Measurements from ENCODE around the gene UGT2B7. TPM values are rescaled to one million over a fixed set of nuclear protein-coding genes. Genes with fewer than 3 reads are reported as not detected.
"Not testable (repeated sequence)": the region's sequence is repeated elsewhere in the genome, so short reads cannot be mapped to it uniquely, and the experiment has no call there.

UGT2B7 gene
- total RNA-seq, 1 experiment from 2014 or later = not detected

- POLR2A ChIA-PET (ENCODE audit: unreplicated experiment) = no interaction called here
- CTCF ChIA-PET = no interaction called here
Measured at GRCh38 chr4:69051576-69051943, 44.7 kb upstream of the UGT2B7 start.

DNA sequence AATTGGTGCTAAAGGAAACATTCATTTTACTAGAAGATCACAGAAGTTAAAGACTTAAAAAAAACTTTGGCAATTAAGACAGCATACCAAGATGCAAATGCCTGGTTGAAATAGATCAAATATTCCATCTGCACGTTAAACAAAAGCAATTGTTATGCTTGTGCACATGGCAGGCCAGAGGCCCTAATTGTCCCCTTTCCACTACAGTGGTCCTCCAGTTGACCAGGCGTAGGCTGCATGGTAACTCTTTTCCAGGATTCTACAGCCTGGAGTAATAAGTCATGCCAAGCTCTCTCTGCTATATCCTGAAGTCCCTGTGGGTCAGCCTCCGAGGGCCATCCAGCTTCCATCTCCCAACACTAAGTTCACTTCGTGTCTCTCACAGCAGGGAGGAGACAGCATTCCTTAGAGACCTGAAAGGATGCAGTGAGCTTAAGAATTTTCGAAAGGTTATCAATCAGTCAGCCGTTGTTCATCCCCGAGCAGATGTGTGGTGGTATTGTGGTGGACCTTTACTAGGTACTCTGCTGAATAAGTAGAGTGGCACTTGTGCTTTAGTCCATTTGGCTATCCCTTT lies 42.9 kb upstream of the UGT2B7 start:
- H3K79me2 ChIP-seq (ENCODE audit: low read length); H3F3A ChIP-seq (ENCODE audit: low read length, unreplicated experiment); BruUV-seq (replicated peaks); intact Hi-C loops (cut with micrococcal nuclease); H3K4me2 ChIP-seq (ENCODE audit: low read length); H3K9me2 ChIP-seq (replicated peaks; ENCODE audit: low read length); H3K36me3 ChIP-seq (ENCODE audit: low read depth, low read length); H2AFZ ChIP-seq (ENCODE audit: low read length); POLR2A ChIA-PET (ENCODE audit: unreplicated experiment); DNase-seq; H3K27ac ChIP-seq (ENCODE audit: low read length); H3K27me3 ChIP-seq (ENCODE audit: low read length); CTCF ChIA-PET; H3K4me3 ChIP-seq (ENCODE audit: low read length); H3K9ac ChIP-seq (ENCODE audit: low read length); H4K20me1 ChIP-seq (ENCODE audit: low read length); H3K9me3 ChIP-seq (ENCODE audit: low read length); ATAC-seq: not testable (repeated sequence)
- H3K4me1 ChIP-seq (ENCODE audit: insufficient read depth, low read length) = peaks cover 21% of the 10 kb centered on the region

More at GRCh38 chr4:69051576-69051943, 44.7 kb upstream of the UGT2B7 start:
- no peaks in the 10 kb centered on the region for H3K79me2 ChIP-seq (ENCODE audit: low read length)
- DNase-seq = no peak
- no peaks in the 10 kb centered on the region for H3K9me3 ChIP-seq (ENCODE audit: low read length)
- no peaks in the 10 kb centered on the region for H4K20me1 ChIP-seq (ENCODE audit: low read length)
- H3K9me2 ChIP-seq (replicated peaks; ENCODE audit: low read length) = no peaks in the 10 kb centered on the region
- no peaks in the 10 kb centered on the region for H3F3A ChIP-seq (ENCODE audit: low read length, unreplicated experiment)
- no peaks in the 10 kb centered on the region for H3K36me3 ChIP-seq (ENCODE audit: low read depth, low read length)
- TF ChIP-seq CTCF (conservative IDR thresholded peaks at IDR 0.05; ENCODE audit: low read depth, low read length) = no peak
- no peak for TF ChIP-seq EZH2phosphoT487 (IDR thresholded peaks at IDR 0.05; ENCODE audit: borderline replicate concordance, low read length)
- TF ChIP-seq EZH2 (IDR thresholded peaks at IDR 0.05; ENCODE audit: low read length, unreplicated experiment) = no peak
- BruUV-seq (replicated peaks) = no TSS peak
- no peak overlapping the region for H3K9ac ChIP-seq (ENCODE audit: low read length)
- H3K4me3 ChIP-seq (ENCODE audit: low read length) = no peak overlapping the region
- no peak overlapping the region for H3K4me2 ChIP-seq (ENCODE audit: low read length)
- H2AFZ ChIP-seq (ENCODE audit: low read length) = no peak overlapping the region
- H3K27me3 ChIP-seq (ENCODE audit: low read length) = no peaks in the 10 kb centered on the region
- intact Hi-C loops (cut with micrococcal nuclease) = no loop called here
- ATAC-seq = no peak
- no peak overlapping the region for H3K27ac ChIP-seq (ENCODE audit: low read length)
- H3K4me1 ChIP-seq (ENCODE audit: insufficient read depth, low read length) = peaks cover 16% of the 10 kb centered on the region

GRCh38 chr4:69054033-69054432 lies 42.2 kb upstream of the UGT2B7 start:
- H3K79me2 ChIP-seq (ENCODE audit: low read length); ATAC-seq; H3F3A ChIP-seq (ENCODE audit: low read length, unreplicated experiment); H3K9me2 ChIP-seq (replicated peaks; ENCODE audit: low read length); H3K36me3 ChIP-seq (ENCODE audit: low read depth, low read length); H3K4me2 ChIP-seq (ENCODE audit: low read length); H2AFZ ChIP-seq (ENCODE audit: low read length); H3K9me3 ChIP-seq (ENCODE audit: low read length); DNase-seq; BruUV-seq (replicated peaks); CTCF ChIA-PET; H3K4me3 ChIP-seq (ENCODE audit: low read length); H4K20me1 ChIP-seq (ENCODE audit: low read length); H3K27me3 ChIP-seq (ENCODE audit: low read length); POLR2A ChIA-PET (ENCODE audit: unreplicated experiment): not testable (repeated sequence)
- Histone ChIP-seq H3K27ac (ENCODE audit: low read length) (peak overlapping the region; percentile 81), H3K9ac (ENCODE audit: low read length) (0 out of 2 replicates have a peak overlapping the region, but pooled peaks have one; percentile 33), H3K4me1 (ENCODE audit: insufficient read depth, low read length) (peaks cover 21% of the 10 kb centered on the region)
- intact Hi-C loops (cut with micrococcal nuclease) = loop anchor here (2.0 kb wide), 1 partner anchor 41 kb away; no protein-coding TSS in a partner anchor

Data from PC-3 (cell line).